Measurements from ENCODE around the gene EXOSC5. TPM values are rescaled to one million over a fixed set of nuclear protein-coding genes. Genes with fewer than 3 reads are reported as not detected.

EXOSC5 gene
- total RNA-seq, 1 donor from 2014 or later: 15.4 TPM

GRCh38 chr19:41434450-41434849 is 37.3 kb upstream of the EXOSC5 start:
- Mint-ChIP-seq H3K27me3 (no peaks in the 10 kb centered on the region), H3K9me3 (ENCODE audit: low read depth) (no peaks in the 10 kb centered on the region), H3K36me3 (ENCODE audit: insufficient read depth) (peaks cover 5% of the 10 kb centered on the region), H3K4me3 (ENCODE audit: low read depth) (no peak overlapping the region), H3K4me1 (ENCODE audit: low read depth) (no peaks in the 10 kb centered on the region), H3K27ac (no peak overlapping the region)
- DNase-seq (ENCODE audit: low spot score, unreplicated experiment): no peak
- TF ChIP-seq CTCF (IDR thresholded peaks at IDR 0.05; ENCODE audit: unreplicated experiment): no peak

- Mint-ChIP-seq H3K9me3 (ENCODE audit: low read depth) (no peaks in the 10 kb centered on the region), H3K27ac (no peak overlapping the region), H3K27me3 (no peaks in the 10 kb centered on the region), H3K4me3 (ENCODE audit: low read depth) (no peak overlapping the region), H3K36me3 (ENCODE audit: insufficient read depth) (peaks cover 5% of the 10 kb centered on the region), H3K4me1 (ENCODE audit: low read depth) (peaks cover 1% of the 10 kb centered on the region)
- no peak for DNase-seq (ENCODE audit: low spot score, unreplicated experiment)
- no peak for TF ChIP-seq CTCF (IDR thresholded peaks at IDR 0.05; ENCODE audit: unreplicated experiment)
Observed at GRCh38 chr19:41433171-41433570, 36.0 kb upstream of the EXOSC5 start.

GRCh38 chr19:41431426-41432386 is 34.5 kb upstream of the EXOSC5 start:
- peak; percentile 24 for TF ChIP-seq CTCF (IDR thresholded peaks at IDR 0.05; ENCODE audit: unreplicated experiment)
- Mint-ChIP-seq H3K4me1 (ENCODE audit: low read depth) (peaks cover 10% of the 10 kb centered on the region), H3K27ac (no peak overlapping the region), H3K4me3 (ENCODE audit: low read depth) (no peak overlapping the region), H3K9me3 (ENCODE audit: low read depth) (no peaks in the 10 kb centered on the region), H3K36me3 (ENCODE audit: insufficient read depth) (peaks cover 3% of the 10 kb centered on the region), H3K27me3 (no peaks in the 10 kb centered on the region)
- no peak for DNase-seq (ENCODE audit: low spot score, unreplicated experiment)

GRCh38 chr19:41430922-41431321 is 33.8 kb upstream of the EXOSC5 start:
- Mint-ChIP-seq H3K27ac (no peak overlapping the region), H3K4me1 (ENCODE audit: low read depth) (peaks cover 10% of the 10 kb centered on the region), H3K9me3 (ENCODE audit: low read depth) (no peaks in the 10 kb centered on the region), H3K36me3 (ENCODE audit: insufficient read depth) (peaks cover 3% of the 10 kb centered on the region), H3K27me3 (no peaks in the 10 kb centered on the region), H3K4me3 (ENCODE audit: low read depth) (no peak overlapping the region)
- DNase-seq (ENCODE audit: low spot score, unreplicated experiment): no peak
- TF ChIP-seq CTCF (IDR thresholded peaks at IDR 0.05; ENCODE audit: unreplicated experiment): no peak

- no peak overlapping the region for H3K4me3 Mint-ChIP-seq (ENCODE audit: low read depth)
- H3K9me3 Mint-ChIP-seq (ENCODE audit: low read depth): no peaks in the 10 kb centered on the region
- no peak overlapping the region for H3K27ac Mint-ChIP-seq
- no peak for TF ChIP-seq CTCF (IDR thresholded peaks at IDR 0.05; ENCODE audit: unreplicated experiment)
- DNase-seq (ENCODE audit: low spot score, unreplicated experiment): no peak
- H3K27me3 Mint-ChIP-seq: no peaks in the 10 kb centered on the region
- H3K36me3 Mint-ChIP-seq (ENCODE audit: insufficient read depth): peaks cover 3% of the 10 kb centered on the region
- H3K4me1 Mint-ChIP-seq (ENCODE audit: low read depth): peaks cover 10% of the 10 kb centered on the region
Observed at GRCh38 chr19:41428481-41428859, 31.3 kb upstream of the EXOSC5 start.

All from progenitor cell of endocrine pancreas (in vitro differentiated cells).